K562 (cell line): Measurements from ENCODE around the gene SUPT3H. TPM values are rescaled to one million over a fixed set of nuclear protein-coding genes. Genes with fewer than 3 reads are reported as not detected.
A peak's percentile ranks its signal among the peaks of the same experiment; 100 is the strongest.

Experiments used
- ARID1B ChIP-seq: fragments of 450-650 bp; IDR thresholded peaks from 2 replicates; pipeline ENCODE4 v1.6.1; 2016; ENCODE audit warnings: antibody characterized with exemption, mild to moderate bottlenecking, inconsistent platforms
- ATF7 ChIP-seq: fragments of 450-650 bp; IDR thresholded peaks from 2 replicates; pipeline ENCODE4 v1.7.1; 2014; ENCODE audit warnings: mild to moderate bottlenecking, moderate library complexity
- BDP1 ChIP-seq: IDR thresholded peaks from 3 replicates; pipeline ENCODE4 v1.6.1; 2011; ENCODE audit not compliant: insufficient read length, insufficient read depth
- CBX1 ChIP-seq: sonication (generic); IDR thresholded peaks from 2 replicates; pipeline ENCODE4 v1.6.1; 2016; ENCODE audit warnings: antibody characterized with exemption, low read depth, mild to moderate bottlenecking
- COPS2 ChIP-seq: fragments of 450-650 bp; conservative IDR thresholded peaks from 2 replicates; pipeline ENCODE4 v1.6.1; 2016; ENCODE audit warnings: mild to moderate bottlenecking, moderate library complexity
- ETS2 ChIP-seq: IDR thresholded peaks from 2 replicates; pipeline ENCODE4 v1.6.1; 2016; ENCODE audit warnings: borderline replicate concordance, missing genetic modification characterization, mild to moderate bottlenecking, moderate library complexity, missing compliant biosample characterization; ENCODE audit not compliant: poor library complexity, severe bottlenecking
- FOXK1 ChIP-seq: sonication (generic); formaldehyde crosslinking; IDR thresholded peaks from 2 replicates; pipeline ENCODE4 v1.8.0; 2022; ENCODE audit warnings: missing genetic modification reagents, mild to moderate bottlenecking, borderline replicate concordance
- HSF4 ChIP-seq: fragments of 250-450 bp; sonication (Bioruptor Pico); IDR thresholded peaks from 2 replicates; pipeline ENCODE4 v2.1.2; 2022; ENCODE audit warnings: mild to moderate bottlenecking, moderate library complexity, borderline replicate concordance
- KLF1 ChIP-seq: fragments of 450-650 bp; IDR thresholded peaks from 2 replicates; pipeline ENCODE4 v1.6.1; 2016; ENCODE audit warnings: missing genetic modification characterization, missing compliant biosample characterization
- NFIX ChIP-seq: fragments of 250-450 bp; sonication (Bioruptor Pico); IDR thresholded peaks from 2 replicates; pipeline ENCODE4 v1.4.0; 2020; ENCODE audit warnings: low read depth, mild to moderate bottlenecking, moderate library complexity
- PHF21A ChIP-seq: fragments of 450-650 bp; IDR thresholded peaks from 2 replicates; pipeline ENCODE4 v1.6.1; 2017; ENCODE audit warnings: low read depth, borderline replicate concordance
- RBM15 ChIP-seq: fragments of 200-400 bp; formaldehyde crosslinking; IDR thresholded peaks from 2 replicates; pipeline ENCODE4 v1.6.1; 2018; ENCODE audit warnings: mild to moderate bottlenecking, low read length, moderate library complexity; ENCODE audit not compliant: insufficient read depth
- SIN3B ChIP-seq: fragments of 450-650 bp; IDR thresholded peaks from 2 replicates; pipeline ENCODE4 v1.6.1; 2017; ENCODE audit warnings: low read depth, mild to moderate bottlenecking, moderate library complexity
- SNRNP70 ChIP-seq: fragments of 200-400 bp; formaldehyde crosslinking; optimal IDR thresholded peaks from 2 replicates; pipeline ENCODE3; 2017; ENCODE audit warnings: low read depth, low read length
- YY1 ChIP-seq, 3 experiments: IDR thresholded peaks; 2 replicates each; pipeline ENCODE4 v1.6.1; 2011; ENCODE audit warnings: low read length in 2 of 3, mild to moderate bottlenecking in 2 of 3, moderate library complexity in 2 of 3, borderline replicate concordance in 1 of 3, control low read depth in 1 of 3, low read depth in 1 of 3; ENCODE audit not compliant: insufficient read depth in 3 of 3, insufficient replicate concordance in 2 of 3, control insufficient read depth in 1 of 3, insufficient read length in 1 of 3; ENCODE audit errors: extremely low read depth in 1 of 3
- ZBTB26 ChIP-seq: fragments of 450-650 bp; formaldehyde crosslinking; IDR thresholded peaks from 2 replicates; pipeline ENCODE4 v1.4.0; 2022; ENCODE audit warnings: missing genetic modification characterization
- ZKSCAN8 ChIP-seq: fragments of 200-800 bp; sonication (Bioruptor generic); IDR thresholded peaks from 2 replicates; pipeline ENCODE4 v1.6.1; 2016; ENCODE audit warnings: missing genetic modification characterization, missing compliant biosample characterization
- ZMIZ1 ChIP-seq, 2 experiments: fragments of 150-350 bp in 1 of 2; IDR thresholded peaks; 2 replicates each; pipeline ENCODE4 v1.6.1; 2012 to 2016; ENCODE audit warnings: low read depth in 2 of 2, low read length in 2 of 2, mild to moderate bottlenecking in 1 of 2, moderate library complexity in 1 of 2
- ZNF586 ChIP-seq: fragments of 450-650 bp; formaldehyde crosslinking; conservative IDR thresholded peaks from 2 replicates; pipeline ENCODE4 v1.4.0; 2020; ENCODE audit warnings: mild to moderate bottlenecking, moderate library complexity
- polyA plus RNA-seq, 8 experiments: library from polyadenylated mRNA; depleted of rRNA in 4 of 8; stranded (reverse) in 5 of 8; unstranded in 3 of 8; fragments of >200 nt; fragmentation: Nextera tagmentation in 2 of 8; fragmentation: Illumina TruSeq in 1 of 8; extraction: Ambion mirVana in 2 of 8; extraction: Trizol in 1 of 8; gene quantifications; 2 replicates each; pipeline versions ENCODE4 v1.2.1 to v1.2.3, GENCODE V29; 2011 to 2014; ENCODE audit warnings: inconsistent platforms in 1 of 8, missing spikeins in 1 of 8
- total RNA-seq, 7 experiments: library from RNA; depleted of rRNA in 6 of 7; stranded (reverse); fragments of >200 nt in 6 of 7; fragmentation: Illumina TruSeq in 2 of 7; extraction: Trizol in 2 of 7; gene quantifications; 2 replicates each; pipeline versions ENCODE4 v1.2.1 to v1.2.3, GENCODE V29; 2011 to 2021; ENCODE audit warnings: low replicate concordance in 1 of 7
- TF ChIP-seq, protein P1 (sequence below): fragments of 150-350 bp; conservative IDR thresholded peaks from 2 replicates; pipeline ENCODE4 v1.6.1; 2014; ENCODE audit warnings: low read length

SUPT3H gene
- total and polyA plus RNA-seq, 9 of the 15 experiments (the other 6 are each of a cell fraction or from before 2014, with no cell fraction given), result 7.2 to 16.3 (median 11.9) TPM

DNA sequence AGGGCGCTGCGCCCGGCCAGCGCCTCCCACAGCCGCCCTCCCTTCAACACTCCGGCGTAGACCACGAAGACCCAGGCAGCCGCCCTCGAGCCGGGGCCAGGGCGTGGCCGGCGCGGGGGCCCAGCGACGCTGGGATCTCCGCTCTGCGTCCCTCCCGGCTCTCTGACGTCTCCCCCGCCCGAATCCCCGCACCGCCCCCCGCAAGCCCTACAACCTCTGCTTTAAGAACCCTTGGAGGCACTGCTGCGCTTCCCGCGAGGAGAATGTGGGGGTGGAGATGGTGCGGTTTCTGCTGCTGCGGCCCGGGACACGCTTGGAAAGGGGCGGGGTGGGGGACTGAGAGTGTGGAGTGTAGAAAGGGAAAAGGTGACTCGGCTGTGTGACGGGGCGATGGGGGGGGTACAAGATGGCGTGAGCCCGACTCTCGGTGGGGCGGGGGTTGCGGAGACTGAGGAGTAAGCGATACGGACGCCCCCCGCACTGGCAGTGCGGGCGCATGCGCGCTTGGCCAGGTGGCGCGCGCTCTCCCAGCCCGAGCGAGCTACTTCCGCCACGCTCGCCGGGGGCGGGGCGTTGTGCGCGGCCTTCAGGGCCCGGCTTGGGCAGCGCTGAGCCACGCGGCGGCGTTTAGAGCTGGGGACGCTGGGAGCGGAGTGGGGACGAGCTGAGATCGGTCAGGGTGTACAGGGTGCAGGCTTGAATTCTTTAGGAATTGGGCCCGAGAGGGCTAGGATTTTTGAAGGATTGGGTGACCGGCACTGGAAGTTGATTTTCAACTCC, at the start of gene SUPT3H (continued):
- TF ChIP-seq, protein P1, sequence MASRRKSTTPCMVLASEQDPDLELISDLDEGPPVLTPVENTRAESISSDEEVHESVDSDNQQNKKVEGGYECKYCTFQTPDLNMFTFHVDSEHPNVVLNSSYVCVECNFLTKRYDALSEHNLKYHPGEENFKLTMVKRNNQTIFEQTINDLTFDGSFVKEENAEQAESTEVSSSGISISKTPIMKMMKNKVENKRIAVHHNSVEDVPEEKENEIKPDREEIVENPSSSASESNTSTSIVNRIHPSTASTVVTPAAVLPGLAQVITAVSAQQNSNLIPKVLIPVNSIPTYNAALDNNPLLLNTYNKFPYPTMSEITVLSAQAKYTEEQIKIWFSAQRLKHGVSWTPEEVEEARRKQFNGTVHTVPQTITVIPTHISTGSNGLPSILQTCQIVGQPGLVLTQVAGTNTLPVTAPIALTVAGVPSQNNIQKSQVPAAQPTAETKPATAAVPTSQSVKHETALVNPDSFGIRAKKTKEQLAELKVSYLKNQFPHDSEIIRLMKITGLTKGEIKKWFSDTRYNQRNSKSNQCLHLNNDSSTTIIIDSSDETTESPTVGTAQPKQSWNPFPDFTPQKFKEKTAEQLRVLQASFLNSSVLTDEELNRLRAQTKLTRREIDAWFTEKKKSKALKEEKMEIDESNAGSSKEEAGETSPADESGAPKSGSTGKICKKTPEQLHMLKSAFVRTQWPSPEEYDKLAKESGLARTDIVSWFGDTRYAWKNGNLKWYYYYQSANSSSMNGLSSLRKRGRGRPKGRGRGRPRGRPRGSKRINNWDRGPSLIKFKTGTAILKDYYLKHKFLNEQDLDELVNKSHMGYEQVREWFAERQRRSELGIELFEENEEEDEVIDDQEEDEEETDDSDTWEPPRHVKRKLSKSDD, result 0 out of 2 replicates have a peak, but pooled peaks have one; percentile 50
- no peak for TF ChIP-seq HSF4
- TF ChIP-seq ZMIZ1 (IDR thresholded peaks at IDR 0.05; ENCODE audit: low read depth in 2 of 2, low read length in 2 of 2), result peak in 1 of 2 experiments; percentile 18; a peak in 1 of 4 replicates
- no peak for TF ChIP-seq ZNF586 (CRISPR knock-in tag)
- TF ChIP-seq ZBTB26 (CRISPR knock-in tag), result peak; percentile 91; the same call in 1 of the 2 replicates
- TF ChIP-seq PHF21A, result peak; percentile 91; the same call in 1 of the 2 replicates
- peak; percentile 98 for TF ChIP-seq CBX1
- no peak for TF ChIP-seq ZKSCAN8 (CRISPR knock-in tag)
- TF ChIP-seq SNRNP70, result no peak
- TF ChIP-seq SIN3B, result no peak
- TF ChIP-seq ATF7, result peak; percentile 77
- no peak for TF ChIP-seq BDP1
- TF ChIP-seq YY1 (IDR thresholded peaks at IDR 0.05; ENCODE audit: borderline replicate concordance in 1 of 3, control insufficient read depth in 1 of 3, extremely low read depth in 1 of 3, insufficient read depth in 3 of 3, insufficient read length in 1 of 3, insufficient replicate concordance in 2 of 3, low read depth in 1 of 3, low read length in 2 of 3), result peak; percentile 49 to 94 (median 89)
- no peak for TF ChIP-seq NFIX (CRISPR knock-in tag)
- TF ChIP-seq KLF1 (tag), result no peak
- TF ChIP-seq RBM15, result no peak
- TF ChIP-seq ETS2, result no peak
- 0 out of 2 replicates have a peak, but pooled peaks have one; percentile 66 for TF ChIP-seq ARID1B
- TF ChIP-seq FOXK1 (CRISPR knock-in tag), result no peak
- no peak for TF ChIP-seq COPS2
